Suppressor macrophage (primary cell): ENCODE measurements around the gene LRRC45.
"Not testable (repeated sequence)": the region's sequence is repeated elsewhere in the genome, so short reads cannot be mapped to it uniquely, and the experiment has no call there.

Experiments used
- DNase-seq, 4 experiments: peaks; one replicate each; pipeline ENCODE4 v3.0.0-alpha.2; 2020 to 2022
- total RNA-seq, 17 experiments: gene quantifications; one replicate each; lab custom pipeline; 2026; ENCODE audit warnings: mixed read lengths in 6 of 17, inconsistent platforms in 3 of 17; lab: John Stamatoyannopoulos, UW

Gene LRRC45
- 1.8 to 24.3 (median 10.1) reads per million in 17 experiments for total RNA-seq

DNA sequence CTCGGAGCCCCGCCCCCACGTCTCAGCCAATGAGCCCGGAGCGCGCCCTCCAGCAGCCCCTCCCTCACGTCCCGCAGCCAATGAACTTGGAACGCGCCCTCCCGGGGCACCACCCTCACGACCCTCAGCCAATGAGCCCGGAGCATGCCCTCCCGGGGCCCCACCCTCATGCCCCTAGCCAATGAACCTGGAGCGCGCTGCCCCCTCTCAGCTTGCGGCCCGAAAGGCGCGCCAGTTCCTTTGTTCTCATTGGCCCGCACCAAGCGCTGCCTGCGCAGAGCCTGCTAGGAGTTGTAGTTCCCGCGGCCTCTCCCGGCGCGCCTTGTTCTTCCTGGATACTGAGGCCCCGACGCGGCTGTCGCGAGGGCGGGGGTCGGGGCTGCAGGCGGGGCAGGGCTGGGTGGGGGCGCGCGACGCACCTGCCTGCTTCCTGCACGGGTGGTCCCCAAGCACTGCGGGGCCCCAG, at the start of gene LRRC45:
Gene LRRC45, plus strand, starts transcription at position 325 of the 466 bp plus-strand sequence. CDS start 339 bp downstream, outside the sequence.
- peak; percentile 100 for DNase-seq

DNA sequence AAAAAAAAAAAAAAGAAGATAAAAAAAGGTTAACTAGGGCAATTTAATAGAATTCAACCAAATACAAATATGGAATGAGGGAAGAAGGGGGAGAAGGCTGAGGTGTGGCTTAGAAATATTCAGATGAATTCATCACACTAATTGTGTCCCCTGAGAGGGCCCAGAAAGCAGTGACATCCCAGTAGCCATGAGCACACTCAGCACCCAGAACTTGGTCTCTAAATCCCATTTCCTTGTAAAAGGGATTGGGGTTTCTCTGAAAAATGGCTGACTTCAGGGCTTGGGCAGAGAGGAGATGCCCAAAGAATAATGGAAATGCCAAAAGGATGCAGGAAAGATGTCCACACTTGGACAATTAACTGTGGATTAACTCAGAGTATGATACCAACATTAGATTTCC, 49.7 kb upstream of the LRRC45 start:
- DNase-seq, result no peak

DNA sequence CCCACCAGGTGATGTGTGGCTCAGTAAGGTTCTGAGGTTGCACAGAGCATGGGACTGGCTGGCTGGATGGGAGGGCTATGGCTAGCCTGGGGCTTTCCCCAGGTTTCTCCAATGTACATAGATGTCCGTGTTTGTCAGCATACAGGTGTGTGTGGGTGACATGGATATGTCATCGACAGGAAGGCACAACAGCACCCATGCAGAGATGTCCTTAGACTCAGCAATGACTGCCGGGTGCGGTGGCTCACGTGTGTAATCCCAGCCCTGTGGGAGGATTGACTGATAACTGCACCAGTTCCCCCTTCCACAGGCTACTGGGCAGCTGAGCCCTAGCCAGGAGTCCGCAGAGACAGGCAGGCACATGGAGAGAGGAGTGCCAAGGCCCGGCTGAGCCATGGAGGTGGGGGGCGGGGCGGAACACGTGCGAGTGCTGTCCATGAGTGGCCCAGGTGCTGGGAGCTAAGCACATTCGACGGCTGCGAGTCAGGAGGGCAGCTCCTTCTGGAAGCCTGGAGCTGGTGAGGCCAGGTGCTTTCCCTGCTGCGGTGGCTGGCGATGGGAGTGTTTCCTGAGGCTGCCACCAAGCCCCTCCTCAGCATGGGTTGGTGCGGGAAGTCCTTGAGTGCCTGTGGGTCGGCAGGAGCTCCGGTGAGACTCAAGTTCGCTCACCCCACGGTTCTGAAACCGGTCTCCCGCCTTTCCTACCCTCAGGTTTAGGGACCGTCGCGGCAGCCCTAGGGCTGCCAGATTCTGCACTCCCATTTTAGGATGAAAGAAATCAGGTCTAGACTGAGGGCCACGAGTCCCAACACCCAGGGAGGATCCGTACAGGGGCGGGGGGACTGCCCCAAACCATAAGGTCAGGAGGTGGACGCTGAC, 46.5 kb upstream of the LRRC45 start:
- DNase-seq, result peak; percentile 29 to 61 (median 40)

GRCh38 chr17:81977211-81977808, 45.8 kb upstream of the LRRC45 start, which contains the start of gene ASPSCR1:
Gene ASPSCR1 (plus strand): TSS chr17:81977629. CDS start chr17:81977647, 18 bp downstream.
- DNase-seq, result peak; percentile 96 to 99 (median 98)

- no peak for DNase-seq
These were observed 44.4 kb upstream of the LRRC45 start for GRCh38 chr17:81978524-81979298.

DNA sequence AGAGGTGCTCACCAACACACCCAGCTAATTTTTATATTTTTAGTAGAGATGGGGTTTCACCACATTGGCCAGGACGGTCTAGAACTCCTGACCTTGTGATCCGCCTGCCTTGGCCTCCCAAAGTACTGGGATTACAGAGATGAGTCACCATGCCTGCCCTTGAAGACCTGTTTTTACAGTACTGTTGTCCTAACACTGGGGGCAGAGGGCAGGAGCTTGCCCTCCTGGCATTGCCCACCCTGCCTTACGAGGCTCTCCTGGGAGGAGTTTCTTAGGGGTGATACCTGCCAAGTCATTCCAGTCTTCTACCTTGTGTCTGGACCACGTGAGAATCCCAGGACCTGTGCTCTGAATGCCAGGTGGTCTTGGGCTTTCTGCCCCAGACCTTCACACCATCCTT, 43.0 kb upstream of the LRRC45 start:
- DNase-seq, result no peak

DNA sequence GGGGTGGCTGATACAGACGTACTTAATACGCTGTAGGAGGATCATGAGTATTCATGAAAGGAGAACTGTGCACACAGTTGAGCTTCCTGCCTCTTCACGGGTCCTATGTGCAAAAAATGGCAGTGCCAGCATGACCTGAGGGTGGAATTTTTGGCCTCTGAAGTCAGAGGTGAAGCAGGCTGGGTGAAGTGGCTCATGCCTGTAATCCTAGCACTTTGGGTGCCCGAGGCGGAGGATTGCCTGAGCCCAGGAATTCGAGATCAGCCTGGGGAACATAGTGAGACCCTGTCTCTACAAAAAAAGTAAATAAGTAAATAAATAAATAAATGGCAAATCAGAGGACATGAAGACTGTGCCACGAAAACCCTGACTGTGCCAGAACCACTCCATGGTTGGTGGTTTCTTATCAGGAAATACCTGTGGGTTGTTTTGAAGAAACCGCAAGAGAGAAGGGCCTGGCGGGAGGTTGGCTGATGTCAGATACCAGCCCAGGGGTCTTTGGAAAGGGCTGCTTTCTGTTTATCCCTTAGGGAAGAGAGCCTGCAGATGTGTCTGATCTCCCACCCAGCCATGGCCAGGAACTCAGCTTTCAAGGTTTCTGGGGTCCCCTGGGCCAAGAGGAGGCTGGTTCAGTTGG, 42.3 kb upstream of the LRRC45 start:
- DNase-seq, result peak in 1 of 4 experiments; percentile 27

- not testable (repeated sequence) for DNase-seq
These were observed 41.6 kb upstream of the LRRC45 start for GRCh38 chr17:81981511-81981910.

DNA sequence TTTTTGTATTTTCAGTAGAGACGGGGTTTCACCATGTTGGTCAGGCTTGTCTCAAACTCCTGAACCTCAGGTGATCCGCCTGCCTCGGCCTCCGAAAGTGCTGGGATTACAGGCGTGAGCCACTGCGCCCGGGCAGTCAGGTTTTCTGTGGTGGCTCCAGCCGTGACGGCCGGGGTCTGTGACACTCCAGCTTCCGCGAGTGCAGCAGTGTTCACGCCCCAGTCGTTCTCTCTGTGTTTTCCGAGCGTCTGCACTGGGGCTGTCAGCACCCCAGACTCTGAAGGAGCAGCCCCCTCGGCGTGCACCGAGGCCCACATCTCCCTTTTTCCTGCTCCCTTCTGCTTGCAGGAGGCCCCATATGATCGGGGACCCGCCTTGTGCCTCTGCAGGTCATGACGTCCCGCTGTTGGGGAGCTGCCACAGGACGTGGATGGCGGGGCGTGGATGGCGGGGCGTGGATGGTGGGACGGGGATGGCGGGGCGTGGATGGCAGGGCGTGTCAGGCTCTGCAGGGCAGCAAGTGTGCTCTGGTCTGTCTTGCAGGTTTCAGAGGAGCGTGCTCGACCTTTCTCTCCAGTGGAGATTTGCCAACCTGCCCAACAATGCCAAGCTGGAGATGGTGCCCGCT, 40.0 kb upstream of the LRRC45 start:
- no peak for DNase-seq

DNA sequence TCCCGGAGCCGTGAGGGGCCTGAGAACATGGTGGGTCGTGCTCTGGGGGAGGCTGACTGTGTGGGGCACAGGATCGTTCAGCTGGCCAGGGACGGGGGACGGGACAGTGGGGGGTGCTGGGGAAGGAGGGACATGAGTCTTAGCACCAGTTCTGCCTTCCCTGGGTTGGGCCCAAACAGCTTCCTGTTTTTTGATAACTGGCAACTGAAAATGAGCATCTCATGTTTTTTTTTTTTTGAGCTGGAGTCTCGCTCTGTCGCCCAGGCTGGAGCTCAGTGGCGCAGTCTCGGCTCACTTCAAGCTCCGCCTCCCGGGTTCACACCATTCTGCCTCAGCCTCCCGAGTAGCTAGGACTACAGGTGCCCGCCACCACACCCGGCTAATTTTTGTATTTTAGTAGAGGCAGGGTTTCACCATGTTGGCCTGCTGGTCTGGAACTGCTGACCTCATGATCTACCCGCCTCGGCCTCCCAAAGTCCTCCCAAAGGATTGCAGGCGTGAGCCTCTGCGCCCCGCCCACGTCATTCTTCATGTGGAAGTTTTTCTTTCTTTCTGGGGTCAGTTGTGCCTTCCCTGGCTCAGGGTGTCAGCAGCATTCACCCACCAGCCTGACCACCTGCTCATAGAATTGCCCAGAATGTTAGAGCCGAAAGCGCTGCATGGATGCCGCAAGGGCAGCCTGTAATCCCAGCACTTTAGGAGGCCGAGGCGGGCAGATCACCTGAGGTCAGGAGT, 39.3 kb upstream of the LRRC45 start:
- DNase-seq, result peak; percentile 19 to 54 (median 52)

DNA sequence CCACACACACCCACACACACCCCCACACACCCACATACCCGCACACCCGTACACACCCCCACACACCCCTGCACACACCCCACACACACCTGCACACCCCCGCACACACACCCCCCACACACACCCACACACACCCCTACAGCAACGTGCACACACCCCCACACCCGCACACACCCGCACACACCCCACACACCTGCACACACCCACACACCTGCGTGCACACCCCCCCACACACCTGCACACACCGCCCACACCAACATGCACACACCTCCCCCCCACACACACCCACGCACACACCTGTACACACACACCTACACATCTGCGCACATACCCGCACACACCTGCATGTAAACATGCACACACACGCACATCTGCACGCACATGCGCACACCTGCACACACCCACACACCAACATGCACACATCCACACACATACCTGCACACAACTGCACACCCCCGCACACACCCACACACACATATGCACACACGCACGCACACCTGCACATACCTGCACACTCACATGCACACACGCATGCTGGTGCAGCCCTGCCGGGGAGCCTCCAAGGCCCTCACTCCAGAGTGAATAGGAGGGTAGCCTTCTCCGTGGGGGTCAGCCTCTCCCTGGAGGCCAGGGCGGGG, 38.2 kb upstream of the LRRC45 start:
- no peak for DNase-seq

DNA sequence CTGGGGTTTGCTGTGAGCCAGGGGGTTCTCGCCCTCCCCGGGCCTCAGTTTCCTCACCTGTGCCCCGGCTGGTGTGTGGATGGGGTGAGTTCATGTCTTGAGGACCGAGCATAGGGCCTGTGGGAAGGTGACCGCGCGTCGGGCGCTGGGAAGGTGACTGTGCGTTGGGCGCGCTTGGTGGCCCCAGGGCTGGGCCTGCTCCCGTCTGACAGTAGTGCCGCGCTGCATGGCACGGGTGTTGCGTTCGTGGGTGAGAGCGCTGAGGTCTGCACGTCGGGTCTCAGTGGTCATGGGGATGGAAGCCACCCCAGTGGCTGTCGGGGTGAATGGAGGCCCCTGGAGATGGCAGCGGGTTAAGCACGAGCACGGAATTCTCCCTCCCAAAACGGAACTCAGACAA, 36.5 kb upstream of the LRRC45 start:
- no peak for DNase-seq

GRCh38 chr17:81987161-81987770, 35.8 kb upstream of the LRRC45 start:
- no peak for DNase-seq

DNA sequence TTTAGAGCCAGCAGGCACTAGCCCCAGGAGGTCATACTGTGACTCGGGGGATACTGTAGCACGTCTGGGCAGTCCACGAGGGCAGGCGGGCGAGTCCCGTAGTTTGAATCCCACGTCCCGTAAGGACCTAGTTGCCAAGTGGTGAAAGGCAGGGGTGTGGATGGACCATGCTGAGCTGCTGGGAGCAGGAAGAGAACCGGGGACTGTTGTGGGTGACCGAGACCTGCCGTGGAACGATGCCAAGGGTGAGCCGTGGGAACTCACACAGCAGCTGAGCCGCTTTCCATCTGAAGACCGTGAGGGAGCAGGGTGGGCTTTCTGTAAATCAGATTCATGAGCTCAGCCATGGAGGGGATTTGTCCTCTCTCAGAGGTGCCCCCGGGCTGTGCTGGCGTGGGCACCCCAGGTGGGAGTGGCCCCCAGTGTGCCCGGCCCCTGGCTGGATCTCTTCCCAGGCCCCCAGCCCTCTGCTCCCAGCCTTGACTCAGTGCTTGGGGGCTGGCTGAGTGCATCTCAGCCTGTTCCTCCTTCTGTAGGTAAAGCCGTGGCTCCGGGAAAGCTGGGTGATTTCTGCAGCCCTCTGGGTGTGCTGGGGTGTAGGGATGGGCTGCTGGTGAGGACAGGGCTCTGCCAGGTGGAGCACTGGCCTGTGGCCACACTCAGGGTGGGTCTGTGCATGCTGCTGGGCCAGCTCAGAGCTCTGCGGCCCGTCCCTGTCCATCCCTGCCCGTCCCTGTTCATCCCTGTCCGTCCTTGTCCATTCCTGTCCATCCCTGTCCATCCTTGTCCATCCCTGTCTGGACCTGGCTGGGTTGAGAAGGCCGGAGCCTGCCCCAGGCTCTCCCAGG, 32.0 kb upstream of the LRRC45 start:
- no peak for DNase-seq

- DNase-seq, result no peak
These were observed 31.3 kb upstream of the LRRC45 start for GRCh38 chr17:81991684-81992305.

DNA sequence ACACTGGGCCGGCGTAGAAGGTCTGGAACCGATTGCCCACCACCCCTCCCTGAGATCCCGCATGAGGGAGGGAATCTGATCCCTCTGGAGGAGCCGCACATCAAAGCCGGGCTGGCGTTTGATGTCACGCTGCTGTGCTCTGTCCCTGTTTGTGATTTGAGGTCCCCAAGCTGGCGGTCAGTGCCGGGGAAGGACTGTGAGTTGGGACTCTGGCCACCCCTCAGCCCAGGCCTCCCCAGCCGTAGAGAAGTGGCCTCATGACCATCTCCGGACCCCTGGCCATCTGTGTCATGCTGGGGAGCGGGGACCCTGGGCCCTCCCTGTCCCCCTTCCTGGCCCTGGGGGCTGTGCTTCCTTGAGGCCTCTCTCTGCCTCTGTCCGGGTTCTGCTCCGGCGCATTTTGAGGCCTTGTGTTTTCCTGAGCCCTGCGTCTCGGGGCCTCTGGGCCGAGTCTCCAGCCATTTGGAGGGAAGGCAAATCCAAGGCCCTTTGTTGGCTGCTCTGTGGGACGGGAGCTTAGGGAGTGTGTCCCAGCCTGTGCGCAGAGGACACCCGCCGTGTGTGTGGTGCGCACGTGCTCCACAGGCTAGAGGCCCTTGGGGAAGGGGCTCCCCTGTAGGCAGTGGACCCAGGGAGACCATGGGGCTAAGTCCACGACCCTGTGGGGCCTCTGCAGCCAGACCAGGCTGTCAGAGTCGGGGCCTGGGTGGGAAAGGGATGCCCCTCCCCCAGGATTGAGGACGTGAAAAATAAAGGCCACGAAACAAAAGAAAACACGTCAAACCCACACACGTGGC, 30.6 kb upstream of the LRRC45 start:
- no peak for DNase-seq

GRCh38 chr17:81993729-81994592, 29.1 kb upstream of the LRRC45 start:
- DNase-seq, result no peak
